ENCODE data around the gene BACH2. TPM values are rescaled to one million over a fixed set of nuclear protein-coding genes. Genes with fewer than 3 reads are reported as not detected.

Gene BACH2
- total RNA-seq, 1 donor from 2014 or later: 7.7 TPM

- Histone ChIP-seq H3K4me3 (peak overlapping the region; percentile 87 to 94), H3K4me1 (peaks cover 2 to 10% of the 10 kb centered on the region in 2 donors), H3K27ac (peak overlapping the region in 1 of 2 donors; percentile 95), H3K36me3 (no peaks in the 10 kb centered on the region), H3K27me3 (no peaks in the 10 kb centered on the region), H3K9me3 (no peaks in the 10 kb centered on the region)
- TF ChIP-seq CTCF (IDR thresholded peaks at IDR 0.05): no peak
- DNase-seq (ENCODE audit: low spot score in 2 of 2): peak in 1 of 2 donors; percentile 69
- intact Hi-C loops (cut with DNase I): loop anchor here (2.0 kb wide), 1 partner anchor 184 kb away; no protein-coding TSS in a partner anchor
Observed at GRCh38 chr6:90294614-90294988, 2.0 kb downstream of the BACH2 start.

DNA sequence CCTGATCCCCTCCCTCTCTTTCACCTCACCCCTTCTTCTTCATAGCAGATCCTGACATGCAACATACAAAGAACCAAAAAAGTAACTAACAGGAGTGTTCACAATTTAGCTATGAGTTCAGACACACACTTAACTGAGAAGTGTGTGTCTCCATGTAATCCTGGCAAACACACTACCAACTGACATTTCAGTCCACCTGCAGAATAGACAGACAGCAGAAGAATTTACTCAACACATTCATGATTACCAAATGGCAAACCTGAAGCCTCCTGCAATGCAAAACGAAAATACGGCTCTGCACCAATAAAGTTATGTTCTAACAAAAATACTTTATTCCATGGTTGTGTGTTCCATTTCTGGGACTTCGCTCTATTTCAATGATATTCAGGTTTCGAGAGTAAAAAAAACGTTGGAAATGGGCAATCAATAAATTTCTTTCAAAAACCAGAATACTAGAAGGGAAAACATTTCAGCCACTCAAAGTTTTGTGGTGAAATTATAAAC lies 2.6 kb downstream of the BACH2 start:
- intact Hi-C loops (cut with DNase I): loop anchor here (2.0 kb wide), 1 partner anchor 185 kb away; no protein-coding TSS in a partner anchor
- Histone ChIP-seq H3K4me3 (peak overlapping the region in 1 of 2 donors; percentile 87), H3K27me3 (no peaks in the 10 kb centered on the region), H3K36me3 (no peaks in the 10 kb centered on the region), H3K4me1 (peaks cover 2 to 10% of the 10 kb centered on the region in 2 donors), H3K27ac (no peak overlapping the region), H3K9me3 (no peaks in the 10 kb centered on the region)
- TF ChIP-seq CTCF (IDR thresholded peaks at IDR 0.05): no peak
- DNase-seq (ENCODE audit: low spot score in 2 of 2): no peak

- no peaks in the 10 kb centered on the region for H3K36me3 ChIP-seq
- peaks cover 2 to 10% of the 10 kb centered on the region in 2 donors for H3K4me1 ChIP-seq
- no peak overlapping the region for H3K27ac ChIP-seq
- no peaks in the 10 kb centered on the region for H3K9me3 ChIP-seq
- H3K4me3 ChIP-seq: no peak overlapping the region
- intact Hi-C loops (cut with DNase I): no loop called here
- H3K27me3 ChIP-seq: no peaks in the 10 kb centered on the region
- DNase-seq (ENCODE audit: low spot score in 2 of 2): no peak
- no peak for TF ChIP-seq CTCF (IDR thresholded peaks at IDR 0.05)
Observed at GRCh38 chr6:90293319-90293953, 3.2 kb downstream of the BACH2 start.

GRCh38 chr6:90291565-90291964 lies 5.1 kb downstream of the BACH2 start:
- Histone ChIP-seq H3K4me3 (no peak overlapping the region), H3K27me3 (no peaks in the 10 kb centered on the region), H3K4me1 (peaks cover 0 to 10% of the 10 kb centered on the region in 2 donors), H3K36me3 (no peaks in the 10 kb centered on the region), H3K9me3 (no peaks in the 10 kb centered on the region), H3K27ac (no peak overlapping the region)
- no peak for TF ChIP-seq CTCF (IDR thresholded peaks at IDR 0.05)
- intact Hi-C loops (cut with DNase I): no loop called here
- DNase-seq (ENCODE audit: low spot score in 2 of 2): no peak

GRCh38 chr6:90290811-90291420 lies 5.7 kb downstream of the BACH2 start:
- DNase-seq (ENCODE audit: low spot score in 2 of 2): no peak
- H3K27me3 ChIP-seq: no peaks in the 10 kb centered on the region
- intact Hi-C loops (cut with DNase I): no loop called here
- H3K4me1 ChIP-seq: peaks cover 0 to 10% of the 10 kb centered on the region in 2 donors
- H3K9me3 ChIP-seq: no peaks in the 10 kb centered on the region
- no peak for TF ChIP-seq CTCF (IDR thresholded peaks at IDR 0.05)
- H3K27ac ChIP-seq: no peak overlapping the region
- no peak overlapping the region for H3K4me3 ChIP-seq
- no peaks in the 10 kb centered on the region for H3K36me3 ChIP-seq

Measured in ascending aorta (tissue), 2 donors.